GM23338 (cell line): ENCODE measurements around the gene MMP25. TPM values are rescaled to one million over a fixed set of nuclear protein-coding genes. Genes with fewer than 3 reads are reported as not detected.

Source experiments
- ATAC-seq: fragments of 200-7000 bp; cut with Tn5 transposase; 3 replicates; pipeline ENCODE4 v1.9.1; 2020
- DNase-seq: peaks from one replicate; pipeline ENCODE4 v3.0.0-alpha.2; 2015; ENCODE audit warnings: low spot score
- H2AFZ ChIP-seq: fragments of 200-600 bp; sonication (generic); 2 replicates; pipeline ENCODE4 v1.8.0; 2016; ENCODE audit warnings: antibody characterized with exemption, mild to moderate bottlenecking, moderate library complexity
- H3F3A ChIP-seq: fragments of 200-600 bp; sonication (generic); replicated peaks from 2 replicates; pipeline ENCODE4 v1.8.0; 2017; ENCODE audit warnings: antibody characterized with exemption, mixed run types, low read depth
- H3K27ac ChIP-seq: fragments of 200-600 bp; sonication (generic); 2 replicates; pipeline ENCODE4 v1.6.1; 2016; ENCODE audit warnings: low read depth
- H3K27me3 ChIP-seq: fragments of 200-600 bp; sonication (generic); 2 replicates; pipeline ENCODE4 v1.8.0; 2016; ENCODE audit warnings: mild to moderate bottlenecking, mixed run types, moderate library complexity; ENCODE audit not compliant: insufficient read depth
- H3K36me3 ChIP-seq: fragments of 200-600 bp; sonication (generic); 2 replicates; pipeline ENCODE4 v1.8.0; 2016; ENCODE audit warnings: mild to moderate bottlenecking; ENCODE audit not compliant: insufficient read depth
- H3K4me1 ChIP-seq: fragments of 200-600 bp; sonication (generic); 2 replicates; pipeline ENCODE4 v1.8.0; 2016; ENCODE audit warnings: mild to moderate bottlenecking, moderate library complexity; ENCODE audit not compliant: insufficient read depth
- H3K4me2 ChIP-seq: fragments of 200-600 bp; sonication (generic); 2 replicates; pipeline ENCODE4 v1.7.1; 2017; ENCODE audit warnings: mixed run types
- H3K4me3 ChIP-seq: fragments of 200-600 bp; sonication (generic); 2 replicates; pipeline ENCODE4 v1.6.1; 2016; ENCODE audit warnings: mixed run types
- H3K79me2 ChIP-seq: fragments of 200-600 bp; sonication (generic); replicated peaks from 2 replicates; pipeline ENCODE4 v1.8.0; 2017; ENCODE audit warnings: mild to moderate bottlenecking; ENCODE audit not compliant: insufficient read depth
- H3K9me2 ChIP-seq: fragments of 200-600 bp; sonication (generic); 2 replicates; pipeline ENCODE4 v1.8.0; 2017; ENCODE audit not compliant: insufficient read depth
- H4K20me1 ChIP-seq: fragments of 200-600 bp; sonication (generic); replicated peaks from 2 replicates; pipeline ENCODE4 v1.8.0; 2017; ENCODE audit warnings: mild to moderate bottlenecking; ENCODE audit not compliant: insufficient read depth
- H3K27ac Mint-ChIP-seq: 2 replicates; pipeline ENCODE4 v1.8.0; 2020; ENCODE audit warnings: inconsistent platforms, mild to moderate bottlenecking, moderate library complexity, mixed read lengths
- H3K27me3 Mint-ChIP-seq: 3 replicates; pipeline ENCODE4 v1.8.0; 2022; ENCODE audit warnings: low read depth, mild to moderate bottlenecking, moderate library complexity, mixed read lengths, inconsistent platforms; ENCODE audit not compliant: insufficient read depth, poor library complexity
- H3K36me3 Mint-ChIP-seq: 3 replicates; pipeline ENCODE4 v1.8.0; 2021; ENCODE audit warnings: low read depth, mild to moderate bottlenecking, inconsistent platforms, moderate library complexity, mixed read lengths
- H3K4me1 Mint-ChIP-seq: 3 replicates; pipeline ENCODE4 v1.8.0; 2020; ENCODE audit warnings: mild to moderate bottlenecking, inconsistent platforms, mixed read lengths
- H3K4me3 Mint-ChIP-seq: 3 replicates; pipeline ENCODE4 v1.8.0; 2021; ENCODE audit warnings: moderate library complexity, mild to moderate bottlenecking, inconsistent platforms, mixed read lengths
- H3K9me3 Mint-ChIP-seq: 3 replicates; pipeline ENCODE4 v1.8.0; 2020; ENCODE audit warnings: moderate library complexity, mild to moderate bottlenecking, inconsistent platforms, mixed read lengths
- EZH2phosphoT487 ChIP-seq: fragments of 200-600 bp; sonication (generic); IDR thresholded peaks from one replicate; pipeline ENCODE4 v1.8.1; 2018; ENCODE audit warnings: antibody characterized with exemption; ENCODE audit not compliant: unreplicated experiment
- JUNB ChIP-seq: IDR thresholded peaks from one replicate; pipeline ENCODE4 v1.6.1; 2016; ENCODE audit warnings: antibody characterized with exemption; ENCODE audit not compliant: unreplicated experiment
- NANOG ChIP-seq: IDR thresholded peaks from 2 replicates; pipeline ENCODE4 v1.6.1; 2016; ENCODE audit warnings: antibody characterized with exemption, borderline replicate concordance
- POLR2AphosphoS5 ChIP-seq: IDR thresholded peaks from 2 replicates; pipeline ENCODE4 v1.6.1; 2016; ENCODE audit warnings: antibody characterized with exemption, low read depth
- REST ChIP-seq: IDR thresholded peaks from one replicate; pipeline ENCODE4 v1.6.1; 2018; ENCODE audit warnings: antibody characterized with exemption; ENCODE audit not compliant: unreplicated experiment
- STAT1 ChIP-seq: IDR thresholded peaks from one replicate; pipeline ENCODE4 v1.6.1; 2016; ENCODE audit warnings: antibody characterized with exemption; ENCODE audit not compliant: unreplicated experiment
- ZNF114 ChIP-seq: fragments of 250-450 bp; sonication (Bioruptor Pico); IDR thresholded peaks from 2 replicates; pipeline ENCODE4 v1.5.0; 2020; ENCODE audit warnings: mild to moderate bottlenecking, moderate library complexity
- ZNF331 ChIP-seq: fragments of 250-450 bp; sonication (Bioruptor Pico); IDR thresholded peaks from 2 replicates; pipeline ENCODE4 v1.5.0; 2020; ENCODE audit warnings: low read depth, mild to moderate bottlenecking, moderate library complexity
- polyA plus RNA-seq: library from polyadenylated mRNA; unstranded; fragments of >200 nt; fragmentation: Nextera tagmentation; extraction: Ambion mirVana; gene quantifications from 2 replicates; pipeline ENCODE4 v1.2.1, GENCODE V29; 2016
- total RNA-seq: library from RNA; depleted of rRNA; stranded (reverse); fragments of >200 nt; shearing (Covaris generic); gene quantifications from 2 replicates; pipeline ENCODE4 v1.2.3, GENCODE V29; 2014
- TF ChIP-seq, protein P1 (sequence below), 2 experiments: fragments of 200-600 bp in 1 of 2; sonication (generic) in 1 of 2; conservative IDR thresholded peaks; 2 replicates each; pipeline versions ENCODE4 v1.5.1 to v1.6.1; 2016 to 2017; ENCODE audit warnings: antibody characterized with exemption in 2 of 2, low read depth in 2 of 2, mild to moderate bottlenecking in 2 of 2, moderate library complexity in 1 of 2

MMP25 gene
- total and polyA plus RNA-seq, 2 experiments from 2014 or later: 7.7 to 15.9 TPM

- TF ChIP-seq, protein P1, sequence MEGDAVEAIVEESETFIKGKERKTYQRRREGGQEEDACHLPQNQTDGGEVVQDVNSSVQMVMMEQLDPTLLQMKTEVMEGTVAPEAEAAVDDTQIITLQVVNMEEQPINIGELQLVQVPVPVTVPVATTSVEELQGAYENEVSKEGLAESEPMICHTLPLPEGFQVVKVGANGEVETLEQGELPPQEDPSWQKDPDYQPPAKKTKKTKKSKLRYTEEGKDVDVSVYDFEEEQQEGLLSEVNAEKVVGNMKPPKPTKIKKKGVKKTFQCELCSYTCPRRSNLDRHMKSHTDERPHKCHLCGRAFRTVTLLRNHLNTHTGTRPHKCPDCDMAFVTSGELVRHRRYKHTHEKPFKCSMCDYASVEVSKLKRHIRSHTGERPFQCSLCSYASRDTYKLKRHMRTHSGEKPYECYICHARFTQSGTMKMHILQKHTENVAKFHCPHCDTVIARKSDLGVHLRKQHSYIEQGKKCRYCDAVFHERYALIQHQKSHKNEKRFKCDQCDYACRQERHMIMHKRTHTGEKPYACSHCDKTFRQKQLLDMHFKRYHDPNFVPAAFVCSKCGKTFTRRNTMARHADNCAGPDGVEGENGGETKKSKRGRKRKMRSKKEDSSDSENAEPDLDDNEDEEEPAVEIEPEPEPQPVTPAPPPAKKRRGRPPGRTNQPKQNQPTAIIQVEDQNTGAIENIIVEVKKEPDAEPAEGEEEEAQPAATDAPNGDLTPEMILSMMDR (conservative IDR thresholded peaks at IDR 0.05; ENCODE audit: low read depth in 2 of 2): no peak
- TF ChIP-seq STAT1 (no peak), ZNF114 (CRISPR knock-in tag) (no peak), NANOG (no peak), EZH2phosphoT487 (no peak), REST (no peak)
Measured at GRCh38 chr16:3096362-3096761, 50.0 kb downstream of the MMP25 start (continued).

DNA sequence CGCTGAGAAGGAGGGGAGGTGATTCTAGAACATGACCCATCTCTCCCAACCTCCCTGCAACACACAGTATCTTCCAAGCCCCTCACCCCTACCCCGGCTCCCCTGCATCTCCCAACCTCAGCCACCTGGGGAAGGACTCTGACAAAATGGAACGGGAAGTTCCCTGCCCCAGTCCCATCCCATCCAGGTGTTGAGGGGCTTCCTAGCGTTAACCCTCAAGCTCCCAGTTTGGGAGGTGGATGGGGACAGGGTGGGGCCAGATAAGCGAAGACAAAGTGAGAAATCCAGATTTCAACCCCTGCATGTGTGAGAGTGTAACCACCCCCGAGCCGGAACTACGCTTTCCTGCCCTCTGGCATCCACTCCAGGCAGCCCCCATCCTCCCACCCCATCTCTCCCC, 50.9 kb downstream of the MMP25 start:
- Mint-ChIP-seq H3K27me3 (peaks cover 42% of the 10 kb centered on the region), H3K4me1 (peaks cover 40% of the 10 kb centered on the region), H3K4me3 (peak overlapping the region; percentile 99), H3K27ac (peak overlapping the region; percentile 99), H3K9me3 (no peaks in the 10 kb centered on the region; the same call in 2 of the 3 replicates), H3K36me3 (peaks cover 62% of the 10 kb centered on the region)
- Histone ChIP-seq H3K36me3 (peaks cover 16% of the 10 kb centered on the region; the same call in 1 of the 2 replicates), H3F3A (peaks cover 45% of the 10 kb centered on the region), H3K9me2 (no peaks in the 10 kb centered on the region), H3K4me1 (peaks cover 47% of the 10 kb centered on the region), H3K27ac (peak overlapping the region; percentile 99), H3K4me2 (peak overlapping the region; percentile 85), H2AFZ (no peak overlapping the region), H3K79me2 (peaks cover 58% of the 10 kb centered on the region), H3K27me3 (no peaks in the 10 kb centered on the region), H3K4me3 (peak overlapping the region; percentile 89), H4K20me1 (peaks cover 22% of the 10 kb centered on the region; the same call in 1 of the 2 replicates)
- peak; percentile 69 for DNase-seq
- TF ChIP-seq REST (no peak), POLR2AphosphoS5 (peak; percentile 36; the same call in 1 of the 2 replicates), ZNF331 (CRISPR knock-in tag) (no peak), JUNB (no peak)
- TF ChIP-seq, protein P1 (conservative IDR thresholded peaks at IDR 0.05; ENCODE audit: low read depth in 2 of 2): no peak
- ATAC-seq: peak; percentile 2
